Mesenchymal stem cell (in vitro differentiated cells and primary cell): Measurements from ENCODE around the gene CELF2.

Experiments used
- DNase-seq: peaks from one replicate; pipeline ENCODE4 v3.0.0-alpha.2; 2013
- H2AFZ ChIP-seq: one replicate; pipeline ENCODE4 v1.6.1; 2013; ENCODE audit warnings: low read depth, mild to moderate bottlenecking, control low read depth, inconsistent platforms, low read length, moderate library complexity
- H2AK5ac ChIP-seq: 2 replicates; pipeline ENCODE4 v1.6.1; 2013; ENCODE audit warnings: low read length, moderate library complexity, mild to moderate bottlenecking, inconsistent platforms; ENCODE audit not compliant: severe bottlenecking
- H2BK120ac ChIP-seq: one replicate; pipeline ENCODE4 v1.6.1; 2013; ENCODE audit warnings: low read depth, mild to moderate bottlenecking, inconsistent platforms, low read length, moderate library complexity
- H2BK12ac ChIP-seq, 2 experiments: one replicate each; pipeline ENCODE4 v1.6.1; 2013; ENCODE audit warnings: inconsistent platforms in 2 of 2, low read length in 2 of 2, mild to moderate bottlenecking in 2 of 2, moderate library complexity in 2 of 2, control low read depth in 1 of 2
- H2BK15ac ChIP-seq: one replicate; pipeline ENCODE4 v1.6.1; 2013; ENCODE audit warnings: mild to moderate bottlenecking, low read depth, inconsistent platforms; ENCODE audit not compliant: poor library complexity, severe bottlenecking
- H2BK5ac ChIP-seq: 2 replicates; pipeline ENCODE4 v1.6.1; 2013; ENCODE audit warnings: low read depth, mild to moderate bottlenecking, low read length, control low read depth, inconsistent platforms; ENCODE audit not compliant: poor library complexity, severe bottlenecking
- H3K14ac ChIP-seq, 2 experiments: one replicate each; pipeline ENCODE4 v1.6.1; 2013; ENCODE audit warnings: inconsistent platforms in 2 of 2, low read length in 2 of 2, control low read depth in 1 of 2, mild to moderate bottlenecking in 1 of 2, moderate library complexity in 1 of 2
- H3K18ac ChIP-seq, 2 experiments: one replicate each; pipeline ENCODE4 v1.6.1; 2013; ENCODE audit warnings: inconsistent platforms in 2 of 2, low read length in 2 of 2, control low read depth in 1 of 2, low read depth in 1 of 2, mild to moderate bottlenecking in 1 of 2
- H3K23ac ChIP-seq, 2 experiments: one replicate each; pipeline ENCODE4 v1.6.1; 2013; ENCODE audit warnings: inconsistent platforms in 2 of 2, low read length in 2 of 2, mild to moderate bottlenecking in 2 of 2, moderate library complexity in 2 of 2, control low read depth in 1 of 2
- H3K27ac ChIP-seq: 2 replicates; pipeline ENCODE4 v1.5.1; 2013; ENCODE audit warnings: mild to moderate bottlenecking, moderate library complexity, low read length, control low read depth, inconsistent platforms; ENCODE audit not compliant: poor library complexity, severe bottlenecking
- H3K27me3 ChIP-seq, 2 experiments: 2 replicates each; pipeline versions ENCODE4 v1.6.1 to v1.7.0; 2013; ENCODE audit warnings: low read length in 2 of 2, mild to moderate bottlenecking in 2 of 2, moderate library complexity in 2 of 2, control low read depth in 1 of 2, inconsistent platforms in 1 of 2; ENCODE audit not compliant: control insufficient read depth in 1 of 2, insufficient read depth in 1 of 2
- H3K36me3 ChIP-seq, 2 experiments: 2 replicates each; pipeline versions ENCODE4 v1.6.1 to v1.7.0; 2013; ENCODE audit warnings: low read length in 2 of 2, control low read depth in 1 of 2, inconsistent platforms in 1 of 2, low read depth in 1 of 2, mild to moderate bottlenecking in 1 of 2; ENCODE audit not compliant: insufficient read depth in 2 of 2, control insufficient read depth in 1 of 2
- H3K4ac ChIP-seq, 2 experiments: one replicate each; pipeline ENCODE4 v1.6.1; 2013; ENCODE audit warnings: inconsistent platforms in 2 of 2, low read length in 2 of 2, mild to moderate bottlenecking in 2 of 2, moderate library complexity in 2 of 2, control low read depth in 1 of 2, low read depth in 1 of 2
- H3K4me1 ChIP-seq: 2 replicates; pipeline ENCODE4 v1.6.1; 2013; ENCODE audit warnings: low read depth, low read length, control low read depth; ENCODE audit not compliant: control insufficient read depth, insufficient read depth
- H3K4me2 ChIP-seq: 2 replicates; pipeline ENCODE4 v1.6.1; 2013; ENCODE audit warnings: low read length, mild to moderate bottlenecking, inconsistent platforms; ENCODE audit not compliant: poor library complexity, severe bottlenecking
- H3K4me3 ChIP-seq, 2 experiments: 2 replicates each; pipeline versions ENCODE4 v1.5.1 to v1.7.0; 2013; ENCODE audit warnings: low read length in 2 of 2, mild to moderate bottlenecking in 2 of 2, control low read depth in 1 of 2, low read depth in 1 of 2; ENCODE audit not compliant: insufficient read depth in 1 of 2
- H3K79me1 ChIP-seq: replicated peaks from 2 replicates; pipeline ENCODE4 v1.6.1; 2013; ENCODE audit warnings: mild to moderate bottlenecking, control low read depth, low read length, inconsistent platforms; ENCODE audit not compliant: poor library complexity, severe bottlenecking
- H3K9ac ChIP-seq: 2 replicates; pipeline ENCODE4 v1.7.0; 2013; ENCODE audit warnings: mild to moderate bottlenecking, low read length, moderate library complexity
- H3K9me3 ChIP-seq: 2 replicates; pipeline ENCODE4 v1.7.0; 2013; ENCODE audit warnings: mild to moderate bottlenecking, low read length; ENCODE audit not compliant: control insufficient read depth
- H4K8ac ChIP-seq: one replicate; pipeline ENCODE4 v1.6.1; 2013; ENCODE audit warnings: inconsistent platforms, mild to moderate bottlenecking, low read length, moderate library complexity
- H4K91ac ChIP-seq: one replicate; pipeline ENCODE4 v1.6.1; 2013; ENCODE audit warnings: mild to moderate bottlenecking, low read length, inconsistent platforms
- WGBS: methylation state at CpG from one replicate; pipeline ENCODE4 v1.1.7; 2013; ENCODE audit warnings: mixed read lengths; 5-methylcytosine and 5-hydroxymethylcytosine counted together

Gene CELF2

GRCh38 chr10:11212288-11213085, 194.8 kb downstream of the CELF2 start:
- H2AK5ac ChIP-seq = no peak overlapping the region
- no peak overlapping the region for H3K14ac ChIP-seq
- no peak overlapping the region for H2AFZ ChIP-seq
- no peak overlapping the region for H3K18ac ChIP-seq
- H2BK5ac ChIP-seq = no peak overlapping the region
- no peaks in the 10 kb centered on the region for H3K9me3 ChIP-seq
- peaks cover 18% of the 10 kb centered on the region for H3K79me1 ChIP-seq
- no peak overlapping the region for H2BK120ac ChIP-seq
- H3K4ac ChIP-seq = no peak overlapping the region
- DNase-seq = no peak
- no peak overlapping the region for H3K27ac ChIP-seq
- no peak overlapping the region for H2BK12ac ChIP-seq
- 79% methylated on average over 7 of the region's 7 CpGs for WGBS
- peaks cover 2 to 23% of the 10 kb centered on the region in 2 experiments for H3K36me3 ChIP-seq
- no peak overlapping the region for H3K4me2 ChIP-seq
- no peak overlapping the region for H3K4me3 ChIP-seq
- H3K27me3 ChIP-seq = no peaks in the 10 kb centered on the region
- H4K8ac ChIP-seq = no peak overlapping the region
- no peak overlapping the region for H4K91ac ChIP-seq
- no peak overlapping the region for H3K9ac ChIP-seq
- no peak overlapping the region for H2BK15ac ChIP-seq
- no peak overlapping the region for H3K23ac ChIP-seq
- H3K4me1 ChIP-seq = peaks cover 1% of the 10 kb centered on the region

DNA sequence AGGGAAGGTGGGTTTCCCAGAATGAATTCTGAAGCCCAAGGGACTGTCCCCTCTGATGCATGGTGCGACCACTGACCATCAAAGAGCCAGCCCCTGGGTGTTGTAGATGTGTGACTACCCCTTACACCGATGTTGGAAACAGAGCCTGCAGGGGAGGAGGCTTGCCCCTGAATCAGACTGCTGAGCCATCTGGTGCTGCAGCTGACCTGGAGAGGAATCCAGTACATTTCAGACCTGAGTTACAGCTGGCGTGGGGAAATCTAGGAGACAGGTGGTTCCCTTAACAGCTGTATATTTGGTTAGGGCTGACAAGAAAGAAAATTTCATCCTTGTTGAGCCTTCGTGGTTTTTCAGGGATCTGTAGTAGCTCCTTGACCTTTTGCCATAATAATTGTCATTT, 195.5 kb downstream of the CELF2 start:
- no peaks in the 10 kb centered on the region for H3K27me3 ChIP-seq
- no peak overlapping the region for H2AFZ ChIP-seq
- H3K4ac ChIP-seq = no peak overlapping the region
- H3K23ac ChIP-seq = no peak overlapping the region
- no peak for DNase-seq
- H3K4me3 ChIP-seq = no peak overlapping the region
- H3K9me3 ChIP-seq = no peaks in the 10 kb centered on the region
- WGBS = 77% methylated on average over 4 of the region's 4 CpGs
- H2BK15ac ChIP-seq = no peak overlapping the region
- no peak overlapping the region for H4K91ac ChIP-seq
- no peak overlapping the region for H3K14ac ChIP-seq
- no peak overlapping the region for H4K8ac ChIP-seq
- no peak overlapping the region for H3K9ac ChIP-seq
- H2AK5ac ChIP-seq = no peak overlapping the region
- H3K4me2 ChIP-seq = no peak overlapping the region
- peaks cover 1% of the 10 kb centered on the region for H3K4me1 ChIP-seq
- peaks cover 20% of the 10 kb centered on the region for H3K79me1 ChIP-seq
- H3K27ac ChIP-seq = no peak overlapping the region
- H2BK120ac ChIP-seq = no peak overlapping the region
- no peak overlapping the region for H3K18ac ChIP-seq
- peaks cover 2 to 28% of the 10 kb centered on the region in 2 experiments for H3K36me3 ChIP-seq
- H2BK12ac ChIP-seq = no peak overlapping the region
- H2BK5ac ChIP-seq = no peak overlapping the region

GRCh38 chr10:11214407-11214806, 196.7 kb downstream of the CELF2 start:
- Histone ChIP-seq H2AK5ac (no peak overlapping the region), H3K23ac (no peak overlapping the region), H3K4ac (no peak overlapping the region), H2AFZ (no peak overlapping the region), H3K27me3 (no peaks in the 10 kb centered on the region), H2BK120ac (no peak overlapping the region), H2BK15ac (no peak overlapping the region), H4K8ac (no peak overlapping the region), H3K36me3 (peaks cover 2 to 36% of the 10 kb centered on the region in 2 experiments), H3K9ac (no peak overlapping the region), H3K18ac (no peak overlapping the region), H3K4me2 (no peak overlapping the region), H3K4me1 (peaks cover 1% of the 10 kb centered on the region), H3K27ac (no peak overlapping the region), H3K14ac (no peak overlapping the region), H4K91ac (no peak overlapping the region), H3K4me3 (no peak overlapping the region), H2BK12ac (no peak overlapping the region), H3K9me3 (no peaks in the 10 kb centered on the region), H3K79me1 (peaks cover 16% of the 10 kb centered on the region), H2BK5ac (no peak overlapping the region)
- 91% methylated on average over 10 of the region's 10 CpGs for WGBS
- no peak for DNase-seq

DNA sequence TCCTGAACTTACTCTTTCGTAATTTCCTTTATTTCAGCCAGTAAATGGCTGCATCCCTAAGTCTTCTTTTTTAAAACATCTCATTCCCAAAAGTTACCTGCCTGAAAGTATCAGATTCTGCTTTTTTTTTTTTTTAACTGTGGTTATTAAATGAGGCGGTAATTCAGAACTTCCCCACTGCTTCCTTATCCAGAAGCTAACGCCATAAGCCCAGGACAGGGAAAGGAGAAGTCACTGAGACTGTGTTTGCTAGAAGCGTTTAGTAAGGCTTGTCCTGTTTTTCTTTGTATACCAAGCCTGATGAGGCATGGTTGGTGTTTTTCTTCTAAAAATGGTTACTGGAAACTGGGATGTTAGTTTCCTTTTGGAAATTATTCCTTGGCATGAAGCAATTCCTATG, 197.8 kb downstream of the CELF2 start:
- no peak overlapping the region for H2BK5ac ChIP-seq
- H2BK15ac ChIP-seq = no peak overlapping the region
- no peak overlapping the region for H2AFZ ChIP-seq
- H3K4me3 ChIP-seq = no peak overlapping the region
- no peak overlapping the region for H3K27ac ChIP-seq
- no peaks in the 10 kb centered on the region for H3K27me3 ChIP-seq
- no peak overlapping the region for H4K91ac ChIP-seq
- no peak overlapping the region for H2BK120ac ChIP-seq
- H4K8ac ChIP-seq = no peak overlapping the region
- H3K4me1 ChIP-seq = peaks cover 1% of the 10 kb centered on the region
- no peak for DNase-seq
- H3K4ac ChIP-seq = no peak overlapping the region
- no peak overlapping the region for H3K9ac ChIP-seq
- H3K36me3 ChIP-seq = peaks cover 2 to 45% of the 10 kb centered on the region in 2 experiments
- 92% methylated on average over 4 of the region's 4 CpGs for WGBS
- no peak overlapping the region for H3K14ac ChIP-seq
- H3K4me2 ChIP-seq = no peak overlapping the region
- peaks cover 18% of the 10 kb centered on the region for H3K79me1 ChIP-seq
- H3K23ac ChIP-seq = no peak overlapping the region
- no peak overlapping the region for H2BK12ac ChIP-seq
- no peak overlapping the region for H3K18ac ChIP-seq
- no peak overlapping the region for H2AK5ac ChIP-seq
- no peaks in the 10 kb centered on the region for H3K9me3 ChIP-seq
